ENCODE results near the gene CALHM1. TPM values are rescaled to one million over a fixed set of nuclear protein-coding genes. Genes with fewer than 3 reads are reported as not detected.
A peak's percentile ranks its signal among the peaks of the same experiment; 100 is the strongest.

Gene CALHM1
- total and polyA plus RNA-seq, 5 donors from 2014 or later = not detected

- Mint-ChIP-seq H3K27ac (no peak overlapping the region), H3K9me3 (no peaks in the 10 kb centered on the region)
- ATAC-seq (ENCODE audit: low read depth in 2 of 2) = no peak
Measured at GRCh38 chr10:103457896-103458583, 660 bp downstream of the CALHM1 start.

DNA sequence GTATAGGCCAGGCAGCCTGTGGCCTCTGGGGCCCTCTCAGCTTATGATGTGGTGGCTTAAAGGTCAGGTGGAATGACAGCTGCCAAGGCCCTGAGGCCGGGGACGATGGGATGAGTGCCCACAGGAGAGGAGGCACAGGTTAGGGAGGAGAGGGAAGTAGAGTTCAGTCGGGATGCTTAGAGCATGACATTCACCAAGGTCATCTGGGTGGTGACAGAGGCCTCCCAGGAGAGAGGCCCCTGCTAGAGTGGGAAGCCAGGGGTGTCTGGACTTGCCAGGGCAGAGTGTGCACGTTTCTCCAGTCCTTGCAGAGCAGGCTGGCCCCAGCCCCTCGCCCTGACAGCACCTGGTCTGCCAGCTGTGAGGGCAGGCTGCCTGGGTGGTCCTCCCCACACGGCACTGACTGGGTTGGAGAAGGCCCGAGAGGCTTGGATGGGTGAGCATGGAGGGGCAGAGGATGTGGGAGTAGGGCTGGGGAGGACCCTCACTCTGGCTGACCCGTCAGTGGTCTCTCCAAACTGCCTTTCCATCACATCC, 1.5 kb downstream of the CALHM1 start:
- H3K4me1 ChIP-seq (ENCODE audit: control insufficient read depth, insufficient read depth, low read length, poor library complexity, severe bottlenecking) = peaks cover 21% of the 10 kb centered on the region
- peak overlapping the region in 1 of 4 donors; percentile 47 for H3K4me3 Mint-ChIP-seq
- no peak for DNase-seq
- H3K9me3 ChIP-seq (ENCODE audit: control insufficient read depth in 2 of 2, low read length in 2 of 2) = no peaks in the 10 kb centered on the region
- ATAC-seq (ENCODE audit: low read depth in 2 of 2) = no peak
- H3K27me3 Mint-ChIP-seq = no peaks in the 10 kb centered on the region
- H3K27ac ChIP-seq (ENCODE audit: insufficient read depth, low read length, poor library complexity, severe bottlenecking) = no peak overlapping the region
- H3K36me3 ChIP-seq (ENCODE audit: control insufficient read depth, insufficient read depth, low read length) = no peaks in the 10 kb centered on the region
- H3K27me3 ChIP-seq (ENCODE audit: control insufficient read depth, insufficient read depth, low read length) = no peaks in the 10 kb centered on the region
- no peaks in the 10 kb centered on the region for H3K36me3 Mint-ChIP-seq
- H3K27ac Mint-ChIP-seq = peak overlapping the region in 1 of 3 donors; percentile 44
- H3K4me3 ChIP-seq (ENCODE audit: low read depth, low read length) = no peak overlapping the region
- no peaks in the 10 kb centered on the region for H3K9me3 Mint-ChIP-seq
- H3K4me1 Mint-ChIP-seq = peaks cover 0 to 22% (median 9%) of the 10 kb centered on the region in 4 donors

More at GRCh38 chr10:103457896-103458583, 660 bp downstream of the CALHM1 start:
- no peaks in the 10 kb centered on the region for H3K9me3 ChIP-seq (ENCODE audit: control insufficient read depth in 2 of 2, low read length in 2 of 2)
- Mint-ChIP-seq H3K27me3 (no peaks in the 10 kb centered on the region), H3K4me1 (peaks cover 0 to 16% (median 9%) of the 10 kb centered on the region in 4 donors), H3K36me3 (no peaks in the 10 kb centered on the region), H3K4me3 (no peak overlapping the region)
- H3K36me3 ChIP-seq (ENCODE audit: control insufficient read depth, insufficient read depth, low read length) = no peaks in the 10 kb centered on the region
- H3K27ac ChIP-seq (ENCODE audit: insufficient read depth, low read length, poor library complexity, severe bottlenecking) = no peak overlapping the region
- no peaks in the 10 kb centered on the region for H3K27me3 ChIP-seq (ENCODE audit: control insufficient read depth, insufficient read depth, low read length)
- H3K4me3 ChIP-seq (ENCODE audit: low read depth, low read length) = no peak overlapping the region
- H3K4me1 ChIP-seq (ENCODE audit: control insufficient read depth, insufficient read depth, low read length, poor library complexity, severe bottlenecking) = peaks cover 14% of the 10 kb centered on the region
- DNase-seq = no peak

GRCh38 chr10:103456074-103456660, 2.5 kb downstream of the CALHM1 start:
- H3K4me1 Mint-ChIP-seq = peaks cover 0 to 27% (median 10%) of the 10 kb centered on the region in 4 donors
- no peak overlapping the region for H3K27ac ChIP-seq (ENCODE audit: insufficient read depth, low read length, poor library complexity, severe bottlenecking)
- no peak overlapping the region for H3K27ac Mint-ChIP-seq

DNA sequence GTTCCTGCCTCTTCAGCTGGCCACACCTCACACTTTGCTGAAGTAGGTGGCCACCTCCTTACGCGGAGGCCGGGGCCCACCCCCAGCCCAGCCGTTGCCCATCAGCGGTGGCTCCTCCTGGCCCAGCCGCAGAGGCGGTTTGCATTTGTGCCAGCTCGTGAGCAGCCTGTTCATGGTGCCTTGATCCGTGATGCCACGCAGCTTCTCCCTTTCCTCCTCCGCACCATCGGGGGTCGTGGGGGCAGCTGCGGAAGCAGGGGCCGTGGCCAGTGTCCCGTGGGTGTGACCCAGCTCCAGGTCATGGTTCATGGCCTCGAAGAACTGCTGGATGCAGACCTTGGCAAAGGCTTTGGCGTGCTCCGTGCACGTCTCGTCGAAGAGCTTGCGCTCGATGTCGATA, 3.5 kb downstream of the CALHM1 start:
- no peak overlapping the region for H3K4me3 Mint-ChIP-seq
- Histone ChIP-seq H3K4me1 (ENCODE audit: control insufficient read depth, insufficient read depth, low read length, poor library complexity, severe bottlenecking) (peaks cover 35% of the 10 kb centered on the region), H3K4me3 (ENCODE audit: low read depth, low read length) (no peak overlapping the region), H3K36me3 (ENCODE audit: control insufficient read depth, insufficient read depth, low read length) (no peaks in the 10 kb centered on the region), H3K9me3 (ENCODE audit: control insufficient read depth in 2 of 2, low read length in 2 of 2) (no peaks in the 10 kb centered on the region), H3K27ac (ENCODE audit: insufficient read depth, low read length, poor library complexity, severe bottlenecking) (no peak overlapping the region), H3K27me3 (ENCODE audit: control insufficient read depth, insufficient read depth, low read length) (no peaks in the 10 kb centered on the region)
- H3K4me1 Mint-ChIP-seq = peaks cover 0 to 36% (median 16%) of the 10 kb centered on the region in 4 donors
- H3K36me3 Mint-ChIP-seq = no peaks in the 10 kb centered on the region
- no peak overlapping the region for H3K27ac Mint-ChIP-seq
- DNase-seq (no peak), ATAC-seq (ENCODE audit: low read depth in 2 of 2) (no peak)
- no peaks in the 10 kb centered on the region for H3K9me3 Mint-ChIP-seq
- no peaks in the 10 kb centered on the region for H3K27me3 Mint-ChIP-seq

More at GRCh38 chr10:103456074-103456660, 2.5 kb downstream of the CALHM1 start:
- no peaks in the 10 kb centered on the region for H3K9me3 ChIP-seq (ENCODE audit: control insufficient read depth in 2 of 2, low read length in 2 of 2)
- H3K27me3 ChIP-seq (ENCODE audit: control insufficient read depth, insufficient read depth, low read length) = no peaks in the 10 kb centered on the region
- H3K36me3 ChIP-seq (ENCODE audit: control insufficient read depth, insufficient read depth, low read length) = no peaks in the 10 kb centered on the region
- H3K4me3 Mint-ChIP-seq = peak overlapping the region in 2 of 4 donors; percentile 44 to 74
- H3K4me3 ChIP-seq (ENCODE audit: low read depth, low read length) = no peak overlapping the region
- H3K27me3 Mint-ChIP-seq = no peaks in the 10 kb centered on the region
- H3K9me3 Mint-ChIP-seq = no peaks in the 10 kb centered on the region
- peaks cover 25% of the 10 kb centered on the region for H3K4me1 ChIP-seq (ENCODE audit: control insufficient read depth, insufficient read depth, low read length, poor library complexity, severe bottlenecking)
- H3K36me3 Mint-ChIP-seq = no peaks in the 10 kb centered on the region
- ATAC-seq (ENCODE audit: low read depth in 2 of 2) (no peak), DNase-seq (no peak)

DNA sequence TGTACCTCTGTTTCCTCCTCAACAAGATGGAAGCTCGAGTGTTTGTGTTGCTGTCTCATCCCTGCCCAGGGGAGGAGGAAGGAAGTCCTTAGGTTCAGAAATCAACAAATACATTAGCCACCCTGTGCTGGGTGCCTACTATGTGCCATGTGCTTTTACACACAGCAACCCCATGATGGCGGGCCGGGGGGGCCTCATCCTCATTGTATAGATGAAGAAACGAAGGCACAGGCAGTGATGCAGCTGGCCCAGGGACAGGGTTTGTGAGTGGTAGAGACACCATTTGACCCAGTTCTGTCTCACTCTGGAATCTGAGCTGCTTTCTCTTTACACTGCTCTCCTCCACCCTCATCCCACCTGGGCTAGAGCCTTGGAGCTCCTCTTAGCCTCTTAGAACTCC, 4.7 kb downstream of the CALHM1 start:
- H3K27me3 ChIP-seq (ENCODE audit: control insufficient read depth, insufficient read depth, low read length) = no peaks in the 10 kb centered on the region
- no peak overlapping the region for H3K27ac ChIP-seq (ENCODE audit: insufficient read depth, low read length, poor library complexity, severe bottlenecking)
- H3K27me3 Mint-ChIP-seq = no peaks in the 10 kb centered on the region
- H3K4me3 Mint-ChIP-seq = peak overlapping the region; percentile 84 to 97 (median 94)
- DNase-seq (no peak), ATAC-seq (ENCODE audit: low read depth in 2 of 2) (no peak)
- H3K36me3 ChIP-seq (ENCODE audit: control insufficient read depth, insufficient read depth, low read length) = peaks cover 9% of the 10 kb centered on the region
- peaks cover 44% of the 10 kb centered on the region for H3K4me1 ChIP-seq (ENCODE audit: control insufficient read depth, insufficient read depth, low read length, poor library complexity, severe bottlenecking)
- peak overlapping the region; percentile 32 to 86 (median 85) for H3K27ac Mint-ChIP-seq
- no peak overlapping the region for H3K4me3 ChIP-seq (ENCODE audit: low read depth, low read length)
- peaks cover 0 to 2% (median 0%) of the 10 kb centered on the region in 7 donors for H3K9me3 Mint-ChIP-seq
- no peaks in the 10 kb centered on the region for H3K9me3 ChIP-seq (ENCODE audit: control insufficient read depth in 2 of 2, low read length in 2 of 2)
- H3K4me1 Mint-ChIP-seq = peaks cover 0 to 41% (median 28%) of the 10 kb centered on the region in 4 donors
- peaks cover 10% of the 10 kb centered on the region for H3K36me3 Mint-ChIP-seq

DNA sequence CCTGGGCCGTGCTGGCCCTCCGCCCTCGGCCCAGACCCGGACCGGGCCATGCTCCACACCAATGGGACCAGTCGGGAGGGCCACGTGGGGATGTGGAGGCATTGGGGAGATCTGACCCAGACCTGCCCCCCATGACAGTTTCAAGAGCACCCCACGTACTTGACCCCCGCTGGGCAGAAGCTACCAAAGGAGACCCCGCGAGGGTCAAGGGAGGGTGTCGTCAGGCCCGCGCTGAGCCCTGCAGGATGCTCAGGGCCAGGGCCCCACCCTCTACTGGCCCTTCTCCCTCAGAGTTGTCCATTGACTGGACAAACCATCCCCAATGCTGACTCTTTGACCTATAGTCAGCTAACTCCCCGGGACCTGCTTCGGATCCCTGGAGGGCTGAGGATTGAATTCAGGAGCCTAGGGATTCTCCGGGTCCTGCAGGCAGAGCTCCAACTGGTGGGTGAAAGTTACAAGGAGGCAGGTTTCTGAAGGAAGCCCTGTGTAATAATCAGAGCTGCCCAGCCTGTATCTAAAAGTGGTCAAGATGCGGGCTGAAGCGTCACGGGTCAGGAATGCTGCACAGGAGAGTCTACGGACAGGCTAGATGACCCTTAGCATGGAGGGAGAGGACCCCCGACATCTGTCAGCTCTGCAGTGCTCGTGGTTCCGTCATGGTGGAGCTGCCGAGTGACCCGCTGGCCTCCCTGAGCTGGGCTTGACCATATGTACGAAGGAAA, 6.0 kb downstream of the CALHM1 start:
- Mint-ChIP-seq H3K4me3 (peak overlapping the region; percentile 94 to 99 (median 96)), H3K27me3 (no peaks in the 10 kb centered on the region), H3K27ac (peak overlapping the region; percentile 84 to 92 (median 91)), H3K4me1 (peaks cover 0 to 54% (median 37%) of the 10 kb centered on the region in 4 donors), H3K9me3 (peaks cover 0 to 2% (median 0%) of the 10 kb centered on the region in 7 donors), H3K36me3 (peaks cover 18% of the 10 kb centered on the region)
- ATAC-seq (ENCODE audit: low read depth in 2 of 2) (no peak), DNase-seq (no peak)
- H3K36me3 ChIP-seq (ENCODE audit: control insufficient read depth, insufficient read depth, low read length) = peaks cover 18% of the 10 kb centered on the region
- peak overlapping the region; percentile 91 for H3K4me3 ChIP-seq (ENCODE audit: low read depth, low read length)
- no peaks in the 10 kb centered on the region for H3K9me3 ChIP-seq (ENCODE audit: control insufficient read depth in 2 of 2, low read length in 2 of 2)
- H3K27me3 ChIP-seq (ENCODE audit: control insufficient read depth, insufficient read depth, low read length) = no peaks in the 10 kb centered on the region
- peaks cover 52% of the 10 kb centered on the region for H3K4me1 ChIP-seq (ENCODE audit: control insufficient read depth, insufficient read depth, low read length, poor library complexity, severe bottlenecking)
- peak overlapping the region; percentile 58 for H3K27ac ChIP-seq (ENCODE audit: insufficient read depth, low read length, poor library complexity, severe bottlenecking)

DNA sequence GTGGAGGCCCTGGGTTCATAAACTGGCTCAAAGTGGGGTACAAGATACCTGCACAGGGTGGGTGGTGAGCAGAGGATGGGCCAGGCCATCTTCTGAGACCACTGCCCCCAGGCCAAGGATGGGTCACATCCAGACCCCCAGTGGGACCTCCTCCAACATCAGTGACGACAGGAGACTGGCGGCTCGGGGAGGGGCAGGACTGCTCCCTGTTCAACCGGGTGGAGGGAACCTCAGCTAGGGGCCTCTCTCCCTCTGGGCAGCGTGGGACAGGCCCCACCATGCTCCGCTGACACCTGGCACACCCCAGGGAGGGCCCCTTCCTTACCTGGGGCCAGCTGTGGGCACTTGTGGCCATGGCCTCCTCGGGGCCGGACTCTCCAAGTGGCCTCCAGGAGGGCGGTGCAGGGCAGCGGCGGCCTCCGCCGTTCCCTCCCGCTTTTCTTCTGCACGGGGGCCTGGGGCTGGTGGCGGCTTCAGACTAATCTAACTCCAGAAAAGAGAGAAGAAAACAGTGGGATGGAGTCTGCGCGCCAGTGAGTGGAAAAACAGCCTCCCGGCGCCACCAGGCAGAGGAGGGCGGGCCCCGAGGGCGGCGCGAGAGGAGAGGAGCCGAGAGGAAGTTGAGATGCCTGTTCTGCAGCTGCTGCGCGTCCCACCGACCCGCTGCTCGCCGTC, 6.7 kb downstream of the CALHM1 start, which contains the start of gene CALHM2:
CALHM2 (minus strand) TSS at position 540 of the 675 bp plus-strand sequence. CDS start 2,429 bp downstream, outside the sequence.
- Histone ChIP-seq H3K4me1 (ENCODE audit: control insufficient read depth, insufficient read depth, low read length, poor library complexity, severe bottlenecking) (peaks cover 53% of the 10 kb centered on the region), H3K27ac (ENCODE audit: insufficient read depth, low read length, poor library complexity, severe bottlenecking) (peak within 1 kb of the TSS; percentile 58), H3K9me3 (ENCODE audit: control insufficient read depth in 2 of 2, low read length in 2 of 2) (no peaks in the 10 kb centered on the region), H3K4me3 (ENCODE audit: low read depth, low read length) (peak within 1 kb of the TSS; percentile 91), H3K27me3 (ENCODE audit: control insufficient read depth, insufficient read depth, low read length) (no peaks in the 10 kb centered on the region), H3K36me3 (ENCODE audit: control insufficient read depth, insufficient read depth, low read length) (peaks cover 25% of the 10 kb centered on the region)
- ATAC-seq (ENCODE audit: low read depth in 2 of 2) (peak; percentile 70 to 74), DNase-seq (peak; percentile 20 to 65 (median 45))
- H3K4me1 Mint-ChIP-seq = peaks cover 0 to 58% (median 38%) of the 10 kb centered on the region in 4 donors
- peaks cover 22% of the 10 kb centered on the region for H3K36me3 Mint-ChIP-seq
- peaks cover 0 to 2% (median 0%) of the 10 kb centered on the region in 7 donors for H3K9me3 Mint-ChIP-seq
- peak within 1 kb of the TSS; percentile 94 to 99 (median 96) for H3K4me3 Mint-ChIP-seq
- no peaks in the 10 kb centered on the region for H3K27me3 Mint-ChIP-seq
- H3K27ac Mint-ChIP-seq = peak within 1 kb of the TSS; percentile 91 to 96 (median 92)
